CD1c-positive myeloid dendritic cell (primary cell): ENCODE measurements around the gene MAP4K3.

Source experiments
- DNase-seq: peaks from one replicate; pipeline ENCODE4 v3.0.0-alpha.2; 2016; ENCODE audit errors: extremely low spot score

Gene MAP4K3

GRCh38 chr2:39306626-39307025 is 130.5 kb downstream of the MAP4K3 start:
- DNase-seq = no peak

GRCh38 chr2:39304729-39305128 is 132.4 kb downstream of the MAP4K3 start:
- DNase-seq = no peak

- DNase-seq = no peak
Observed at GRCh38 chr2:39304200-39304599, 132.9 kb downstream of the MAP4K3 start.

GRCh38 chr2:39301352-39301751 is 135.7 kb downstream of the MAP4K3 start:
- DNase-seq = no peak

GRCh38 chr2:39300044-39300978 is 136.8 kb downstream of the MAP4K3 start:
- DNase-seq = no peak

- peak; percentile 15 for DNase-seq
Observed at GRCh38 chr2:39290433-39290832, 146.7 kb downstream of the MAP4K3 start.

- DNase-seq = no peak
Observed at GRCh38 chr2:39289609-39290008, 147.5 kb downstream of the MAP4K3 start.

GRCh38 chr2:39283561-39283960 is 153.5 kb downstream of the MAP4K3 start:
- no peak for DNase-seq

GRCh38 chr2:39281391-39281790 is 155.7 kb downstream of the MAP4K3 start:
- no peak for DNase-seq

GRCh38 chr2:39275016-39275415 is 162.1 kb downstream of the MAP4K3 start:
- DNase-seq = no peak

GRCh38 chr2:39269941-39270340 is 167.1 kb downstream of the MAP4K3 start:
- no peak for DNase-seq

- no peak for DNase-seq
Observed at GRCh38 chr2:39266916-39267434, 170.1 kb downstream of the MAP4K3 start.

- DNase-seq = no peak
Observed at GRCh38 chr2:39266139-39266805, 170.8 kb downstream of the MAP4K3 start.

- DNase-seq = no peak
Observed at GRCh38 chr2:39265315-39265714, 171.8 kb downstream of the MAP4K3 start.

GRCh38 chr2:39264733-39265132 is 172.4 kb downstream of the MAP4K3 start:
- DNase-seq = no peak

- no peak for DNase-seq
Observed at GRCh38 chr2:39260087-39260486, 177.0 kb downstream of the MAP4K3 start.

- DNase-seq = no peak
Observed at GRCh38 chr2:39256040-39256439, 181.0 kb downstream of the MAP4K3 start.

GRCh38 chr2:39252888-39253518 is 184.1 kb downstream of the MAP4K3 start:
- DNase-seq = no peak

- no peak for DNase-seq
Observed at GRCh38 chr2:39247512-39248043, 189.5 kb downstream of the MAP4K3 start.

GRCh38 chr2:39246382-39246980 is 190.6 kb downstream of the MAP4K3 start:
- no peak for DNase-seq

GRCh38 chr2:39244963-39245625 is 192.0 kb downstream of the MAP4K3 start:
- peak; percentile 16 for DNase-seq
